HG03469 (cell line): ENCODE data around the gene NANP.
"Not testable (repeated sequence)": the region's sequence is repeated elsewhere in the genome, so short reads cannot be mapped to it uniquely, and the experiment has no call there.

Source experiments
- ATAC-seq: cut with Tn5 transposase; IDR thresholded peaks from one replicate; pipeline ENCODE4 v1.9.1; 2021; ENCODE audit warnings: mild to moderate bottlenecking, moderate library complexity, moderate number of reproducible peaks; ENCODE audit not compliant: unreplicated experiment

NANP gene

GRCh38 chr20:25608774-25609173 is 15.0 kb downstream of the NANP start:
- no peak for ATAC-seq

- no peak for ATAC-seq
Observed at GRCh38 chr20:25606094-25606695, 17.6 kb downstream of the NANP start.

- ATAC-seq, result no peak
Observed at GRCh38 chr20:25605148-25605547, 18.7 kb downstream of the NANP start.

GRCh38 chr20:25604611-25605010 is 19.2 kb downstream of the NANP start:
- ATAC-seq, result no peak

GRCh38 chr20:25602914-25603309 is 20.9 kb downstream of the NANP start:
- not testable (repeated sequence) for ATAC-seq

- ATAC-seq, result not testable (repeated sequence)
Observed at GRCh38 chr20:25602191-25602913, 21.5 kb downstream of the NANP start.

GRCh38 chr20:25601659-25602058 is 22.2 kb downstream of the NANP start:
- ATAC-seq, result no peak

- no peak for ATAC-seq
Observed at GRCh38 chr20:25600632-25601031, 23.2 kb downstream of the NANP start.

GRCh38 chr20:25592135-25592852 is 31.5 kb downstream of the NANP start:
- no peak for ATAC-seq

- not testable (repeated sequence) for ATAC-seq
Observed at GRCh38 chr20:25590778-25591177, 33.0 kb downstream of the NANP start.

GRCh38 chr20:25588491-25588890 is 35.3 kb downstream of the NANP start:
- ATAC-seq, result no peak

GRCh38 chr20:25587536-25587935 is 36.3 kb downstream of the NANP start:
- no peak for ATAC-seq

GRCh38 chr20:25586877-25587276 is 36.9 kb downstream of the NANP start:
- ATAC-seq, result no peak

GRCh38 chr20:25584905-25585704 is 38.7 kb downstream of the NANP start, which contains the start of gene NINL:
Gene NINL (minus strand): TSS chr20:25585531. CDS start chr20:25526587, 58,944 bp downstream.
- ATAC-seq, result no peak

GRCh38 chr20:25583607-25584006 is 40.2 kb downstream of the NANP start:
- not testable (repeated sequence) for ATAC-seq

GRCh38 chr20:25580711-25581110 is 43.1 kb downstream of the NANP start:
- no peak for ATAC-seq

- ATAC-seq, result no peak
Observed at GRCh38 chr20:25579081-25579770, 44.6 kb downstream of the NANP start.

GRCh38 chr20:25576783-25577530 is 46.9 kb downstream of the NANP start:
- no peak for ATAC-seq

GRCh38 chr20:25574411-25574810 is 49.4 kb downstream of the NANP start:
- no peak for ATAC-seq
